ENCODE measurements around the gene RALGPS1. TPM values are rescaled to one million over a fixed set of nuclear protein-coding genes. Genes with fewer than 3 reads are reported as not detected.

RALGPS1 gene
- polyA plus RNA-seq, 2 donors: 3.8 to 6.4 TPM

GRCh38 chr9:126932871-126933321 lies 18.3 kb downstream of the RALGPS1 start:
- peaks cover 0 to 1% of the 10 kb centered on the region in 2 donors for H3K36me3 ChIP-seq (ENCODE audit: control insufficient read depth in 2 of 2, insufficient read depth in 2 of 2, low read length in 1 of 2)
- WGBS, 2 donors: 93 to 94% methylated on average over 11 of the region's 11 CpGs
- H3K27ac ChIP-seq (ENCODE audit: low read depth in 2 of 2, low read length in 1 of 2): no peak overlapping the region
- peaks cover 0 to 3% of the 10 kb centered on the region in 2 donors for H3K4me1 ChIP-seq (ENCODE audit: control insufficient read depth in 2 of 2, insufficient read depth in 2 of 2, low read length in 1 of 2)
- no peak overlapping the region for H3K4me3 ChIP-seq (ENCODE audit: low read depth in 1 of 2, low read length in 2 of 2)
- no peaks in the 10 kb centered on the region for H3K9me3 ChIP-seq (ENCODE audit: control insufficient read depth in 2 of 2, insufficient read depth in 1 of 2, low read depth in 1 of 2, low read length in 1 of 2)
- H3K27me3 ChIP-seq (ENCODE audit: control insufficient read depth in 1 of 2, insufficient read depth in 2 of 2, low read length in 2 of 2): no peaks in the 10 kb centered on the region

GRCh38 chr9:126933334-126933980 lies 18.9 kb downstream of the RALGPS1 start:
- no peaks in the 10 kb centered on the region for H3K9me3 ChIP-seq (ENCODE audit: control insufficient read depth in 2 of 2, insufficient read depth in 1 of 2, low read depth in 1 of 2, low read length in 1 of 2)
- H3K4me1 ChIP-seq (ENCODE audit: control insufficient read depth in 2 of 2, insufficient read depth in 2 of 2, low read length in 1 of 2): peaks cover 0 to 3% of the 10 kb centered on the region in 2 donors
- H3K27ac ChIP-seq (ENCODE audit: low read depth in 2 of 2, low read length in 1 of 2): no peak overlapping the region
- H3K27me3 ChIP-seq (ENCODE audit: control insufficient read depth in 1 of 2, insufficient read depth in 2 of 2, low read length in 2 of 2): no peaks in the 10 kb centered on the region
- H3K36me3 ChIP-seq (ENCODE audit: control insufficient read depth in 2 of 2, insufficient read depth in 2 of 2, low read length in 1 of 2): peaks cover 0 to 1% of the 10 kb centered on the region in 2 donors
- WGBS, 2 donors: 85 to 87% methylated on average over 11 of the region's 11 CpGs
- H3K4me3 ChIP-seq (ENCODE audit: low read depth in 1 of 2, low read length in 2 of 2): no peak overlapping the region

GRCh38 chr9:126934441-126934840 lies 19.9 kb downstream of the RALGPS1 start:
- no peak overlapping the region for H3K4me3 ChIP-seq (ENCODE audit: low read depth in 1 of 2, low read length in 2 of 2)
- 89 to 91% methylated on average over 8 of the region's 8 CpGs for WGBS, 2 donors
- H3K27me3 ChIP-seq (ENCODE audit: control insufficient read depth in 1 of 2, insufficient read depth in 2 of 2, low read length in 2 of 2): no peaks in the 10 kb centered on the region

GRCh38 chr9:126935630-126936029 lies 21.0 kb downstream of the RALGPS1 start:
- peaks cover 0 to 3% of the 10 kb centered on the region in 2 donors for H3K4me1 ChIP-seq (ENCODE audit: control insufficient read depth in 2 of 2, insufficient read depth in 2 of 2, low read length in 1 of 2)
- no peak overlapping the region for H3K27ac ChIP-seq (ENCODE audit: low read depth in 2 of 2, low read length in 1 of 2)
- H3K36me3 ChIP-seq (ENCODE audit: control insufficient read depth in 2 of 2, insufficient read depth in 2 of 2, low read length in 1 of 2): peaks cover 0 to 1% of the 10 kb centered on the region in 2 donors
- WGBS, 2 donors: 80 to 82% methylated on average over 5 of the region's 5 CpGs
- H3K9me3 ChIP-seq (ENCODE audit: control insufficient read depth in 2 of 2, insufficient read depth in 1 of 2, low read depth in 1 of 2, low read length in 1 of 2): no peaks in the 10 kb centered on the region
- no peaks in the 10 kb centered on the region for H3K27me3 ChIP-seq (ENCODE audit: control insufficient read depth in 1 of 2, insufficient read depth in 2 of 2, low read length in 2 of 2)
- no peak overlapping the region for H3K4me3 ChIP-seq (ENCODE audit: low read depth in 1 of 2, low read length in 2 of 2)

More at GRCh38 chr9:126934441-126934840, 19.9 kb downstream of the RALGPS1 start:
- Histone ChIP-seq H3K9me3 (ENCODE audit: control insufficient read depth in 2 of 2, insufficient read depth in 1 of 2, low read depth in 1 of 2, low read length in 1 of 2) (no peaks in the 10 kb centered on the region), H3K36me3 (ENCODE audit: control insufficient read depth in 2 of 2, insufficient read depth in 2 of 2, low read length in 1 of 2) (peaks cover 0 to 1% of the 10 kb centered on the region in 2 donors), H3K4me1 (ENCODE audit: control insufficient read depth in 2 of 2, insufficient read depth in 2 of 2, low read length in 1 of 2) (peaks cover 0 to 3% of the 10 kb centered on the region in 2 donors), H3K27ac (ENCODE audit: low read depth in 2 of 2, low read length in 1 of 2) (no peak overlapping the region)

- H3K27me3 ChIP-seq (ENCODE audit: control insufficient read depth in 1 of 2, insufficient read depth in 2 of 2, low read length in 2 of 2): no peaks in the 10 kb centered on the region
- no peaks in the 10 kb centered on the region for H3K9me3 ChIP-seq (ENCODE audit: control insufficient read depth in 2 of 2, insufficient read depth in 1 of 2, low read depth in 1 of 2, low read length in 1 of 2)
- no peak overlapping the region for H3K4me3 ChIP-seq (ENCODE audit: low read depth in 1 of 2, low read length in 2 of 2)
- H3K4me1 ChIP-seq (ENCODE audit: control insufficient read depth in 2 of 2, insufficient read depth in 2 of 2, low read length in 1 of 2): peaks cover 0 to 3% of the 10 kb centered on the region in 2 donors
- H3K36me3 ChIP-seq (ENCODE audit: control insufficient read depth in 2 of 2, insufficient read depth in 2 of 2, low read length in 1 of 2): no peaks in the 10 kb centered on the region
- H3K27ac ChIP-seq (ENCODE audit: low read depth in 2 of 2, low read length in 1 of 2): no peak overlapping the region
These were observed 22.9 kb downstream of the RALGPS1 start for GRCh38 chr9:126937444-126937843.

GRCh38 chr9:126938327-126938726 lies 23.7 kb downstream of the RALGPS1 start:
- H3K9me3 ChIP-seq (ENCODE audit: control insufficient read depth in 2 of 2, insufficient read depth in 1 of 2, low read depth in 1 of 2, low read length in 1 of 2): no peaks in the 10 kb centered on the region
- no peak overlapping the region for H3K4me3 ChIP-seq (ENCODE audit: low read depth in 1 of 2, low read length in 2 of 2)
- H3K27ac ChIP-seq (ENCODE audit: low read depth in 2 of 2, low read length in 1 of 2): no peak overlapping the region
- H3K27me3 ChIP-seq (ENCODE audit: control insufficient read depth in 1 of 2, insufficient read depth in 2 of 2, low read length in 2 of 2): no peaks in the 10 kb centered on the region
- peaks cover 0 to 3% of the 10 kb centered on the region in 2 donors for H3K4me1 ChIP-seq (ENCODE audit: control insufficient read depth in 2 of 2, insufficient read depth in 2 of 2, low read length in 1 of 2)
- 87 to 89% methylated on average over 4 of the region's 4 CpGs for WGBS, 2 donors
- H3K36me3 ChIP-seq (ENCODE audit: control insufficient read depth in 2 of 2, insufficient read depth in 2 of 2, low read length in 1 of 2): no peaks in the 10 kb centered on the region

- WGBS, 2 donors: 55 to 72% methylated on average over 6 of the region's 6 CpGs
- Histone ChIP-seq H3K4me3 (ENCODE audit: low read depth in 1 of 2, low read length in 2 of 2) (no peak overlapping the region), H3K9me3 (ENCODE audit: control insufficient read depth in 2 of 2, insufficient read depth in 1 of 2, low read depth in 1 of 2, low read length in 1 of 2) (no peaks in the 10 kb centered on the region), H3K4me1 (ENCODE audit: control insufficient read depth in 2 of 2, insufficient read depth in 2 of 2, low read length in 1 of 2) (peaks cover 3% of the 10 kb centered on the region in 2 donors), H3K27ac (ENCODE audit: low read depth in 2 of 2, low read length in 1 of 2) (no peak overlapping the region), H3K36me3 (ENCODE audit: control insufficient read depth in 2 of 2, insufficient read depth in 2 of 2, low read length in 1 of 2) (peaks cover 0 to 3% of the 10 kb centered on the region in 2 donors), H3K27me3 (ENCODE audit: control insufficient read depth in 1 of 2, insufficient read depth in 2 of 2, low read length in 2 of 2) (no peaks in the 10 kb centered on the region)
These were observed 25.2 kb downstream of the RALGPS1 start for GRCh38 chr9:126939821-126940221.

GRCh38 chr9:126942399-126942798 lies 27.8 kb downstream of the RALGPS1 start:
- H3K36me3 ChIP-seq (ENCODE audit: control insufficient read depth in 2 of 2, insufficient read depth in 2 of 2, low read length in 1 of 2): peaks cover 2 to 3% of the 10 kb centered on the region in 2 donors
- H3K4me1 ChIP-seq (ENCODE audit: control insufficient read depth in 2 of 2, insufficient read depth in 2 of 2, low read length in 1 of 2): peaks cover 0 to 3% of the 10 kb centered on the region in 2 donors

GRCh38 chr9:126945682-126946081 lies 31.1 kb downstream of the RALGPS1 start:
- Histone ChIP-seq H3K36me3 (ENCODE audit: control insufficient read depth in 2 of 2, insufficient read depth in 2 of 2, low read length in 1 of 2) (peaks cover 2 to 3% of the 10 kb centered on the region in 2 donors), H3K27me3 (ENCODE audit: control insufficient read depth in 1 of 2, insufficient read depth in 2 of 2, low read length in 2 of 2) (no peaks in the 10 kb centered on the region), H3K4me1 (ENCODE audit: control insufficient read depth in 2 of 2, insufficient read depth in 2 of 2, low read length in 1 of 2) (peaks cover 0 to 3% of the 10 kb centered on the region in 2 donors), H3K4me3 (ENCODE audit: low read depth in 1 of 2, low read length in 2 of 2) (no peak overlapping the region), H3K27ac (ENCODE audit: low read depth in 2 of 2, low read length in 1 of 2) (no peak overlapping the region), H3K9me3 (ENCODE audit: control insufficient read depth in 2 of 2, insufficient read depth in 1 of 2, low read depth in 1 of 2, low read length in 1 of 2) (no peaks in the 10 kb centered on the region)
- WGBS, 2 donors: 76 to 87% methylated on average over 7 of the region's 7 CpGs

More at GRCh38 chr9:126942399-126942798, 27.8 kb downstream of the RALGPS1 start:
- Histone ChIP-seq H3K27ac (ENCODE audit: low read depth in 2 of 2, low read length in 1 of 2) (no peak overlapping the region), H3K9me3 (ENCODE audit: control insufficient read depth in 2 of 2, insufficient read depth in 1 of 2, low read depth in 1 of 2, low read length in 1 of 2) (no peaks in the 10 kb centered on the region), H3K4me3 (ENCODE audit: low read depth in 1 of 2, low read length in 2 of 2) (no peak overlapping the region), H3K27me3 (ENCODE audit: control insufficient read depth in 1 of 2, insufficient read depth in 2 of 2, low read length in 2 of 2) (no peaks in the 10 kb centered on the region)

- H3K27me3 ChIP-seq (ENCODE audit: control insufficient read depth in 1 of 2, insufficient read depth in 2 of 2, low read length in 2 of 2): no peaks in the 10 kb centered on the region
- H3K4me3 ChIP-seq (ENCODE audit: low read depth in 1 of 2, low read length in 2 of 2): no peak overlapping the region
- no peak overlapping the region for H3K27ac ChIP-seq (ENCODE audit: low read depth in 2 of 2, low read length in 1 of 2)
- peaks cover 2 to 3% of the 10 kb centered on the region in 2 donors for H3K36me3 ChIP-seq (ENCODE audit: control insufficient read depth in 2 of 2, insufficient read depth in 2 of 2, low read length in 1 of 2)
- no peaks in the 10 kb centered on the region for H3K9me3 ChIP-seq (ENCODE audit: control insufficient read depth in 2 of 2, insufficient read depth in 1 of 2, low read depth in 1 of 2, low read length in 1 of 2)
- H3K4me1 ChIP-seq (ENCODE audit: control insufficient read depth in 2 of 2, insufficient read depth in 2 of 2, low read length in 1 of 2): peaks cover 0 to 8% of the 10 kb centered on the region in 2 donors
- WGBS, 2 donors: 100% methylated on average over 1 of the region's 1 CpG
These were observed 32.9 kb downstream of the RALGPS1 start for GRCh38 chr9:126947529-126947928.
